ENCODE measurements around the gene SOX2. TPM values are rescaled to one million over a fixed set of nuclear protein-coding genes. Genes with fewer than 3 reads are reported as not detected.

Gene SOX2
- total RNA-seq, 1 donor from 2014 or later, result 1.4 TPM

GRCh38 chr3:181690769-181691168 lies 21.0 kb upstream of the SOX2 start:
- Mint-ChIP-seq H3K9me3 (ENCODE audit: unreplicated experiment) (no peaks in the 10 kb centered on the region), H3K27ac (ENCODE audit: unreplicated experiment) (no peak overlapping the region), H3K27me3 (ENCODE audit: unreplicated experiment) (peaks cover 3% of the 10 kb centered on the region), H3K4me1 (ENCODE audit: unreplicated experiment) (peaks cover 8% of the 10 kb centered on the region), H3K36me3 (ENCODE audit: low read depth, unreplicated experiment) (no peaks in the 10 kb centered on the region), H3K4me3 (ENCODE audit: unreplicated experiment) (no peak overlapping the region)
- no peak for DNase-seq (ENCODE audit: low spot score)
- TF ChIP-seq CTCF (IDR thresholded peaks at IDR 0.05; ENCODE audit: unreplicated experiment), result no peak

DNA sequence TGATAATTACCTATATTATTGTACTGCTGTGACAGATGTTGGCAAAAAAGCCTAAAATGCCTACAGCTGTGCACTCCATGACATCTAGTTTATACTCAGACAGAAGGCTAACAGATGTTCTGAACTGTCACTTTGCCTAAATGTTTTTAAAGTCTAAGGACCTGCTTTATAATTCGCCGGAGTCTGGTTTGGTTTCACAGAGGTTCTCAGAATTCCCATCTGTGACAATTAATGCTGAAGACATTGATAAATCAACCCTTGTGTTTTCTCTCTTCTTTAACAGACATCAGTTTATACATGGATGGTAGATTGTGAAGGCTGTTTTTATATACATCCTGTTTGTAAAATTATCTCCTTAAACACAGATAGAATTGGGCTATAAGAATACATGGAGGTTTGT lies 19.8 kb upstream of the SOX2 start:
- no peak for TF ChIP-seq CTCF (IDR thresholded peaks at IDR 0.05; ENCODE audit: unreplicated experiment)
- no peak for DNase-seq (ENCODE audit: low spot score)
- Mint-ChIP-seq H3K36me3 (ENCODE audit: low read depth, unreplicated experiment) (no peaks in the 10 kb centered on the region), H3K4me3 (ENCODE audit: unreplicated experiment) (no peak overlapping the region), H3K4me1 (ENCODE audit: unreplicated experiment) (peaks cover 15% of the 10 kb centered on the region), H3K27ac (ENCODE audit: unreplicated experiment) (no peak overlapping the region), H3K27me3 (ENCODE audit: unreplicated experiment) (peaks cover 3% of the 10 kb centered on the region), H3K9me3 (ENCODE audit: unreplicated experiment) (no peaks in the 10 kb centered on the region)

GRCh38 chr3:181692311-181693145 lies 19.2 kb upstream of the SOX2 start:
- TF ChIP-seq CTCF (IDR thresholded peaks at IDR 0.05; ENCODE audit: unreplicated experiment), result no peak
- Mint-ChIP-seq H3K4me1 (ENCODE audit: unreplicated experiment) (peaks cover 10% of the 10 kb centered on the region), H3K27me3 (ENCODE audit: unreplicated experiment) (peaks cover 5% of the 10 kb centered on the region), H3K4me3 (ENCODE audit: unreplicated experiment) (no peak overlapping the region), H3K9me3 (ENCODE audit: unreplicated experiment) (no peaks in the 10 kb centered on the region), H3K36me3 (ENCODE audit: low read depth, unreplicated experiment) (no peaks in the 10 kb centered on the region), H3K27ac (ENCODE audit: unreplicated experiment) (no peak overlapping the region)
- DNase-seq (ENCODE audit: low spot score), result no peak

GRCh38 chr3:181693280-181693679 lies 18.4 kb upstream of the SOX2 start:
- Mint-ChIP-seq H3K9me3 (ENCODE audit: unreplicated experiment) (no peaks in the 10 kb centered on the region), H3K4me3 (ENCODE audit: unreplicated experiment) (no peak overlapping the region), H3K36me3 (ENCODE audit: low read depth, unreplicated experiment) (no peaks in the 10 kb centered on the region), H3K4me1 (ENCODE audit: unreplicated experiment) (peaks cover 13% of the 10 kb centered on the region), H3K27me3 (ENCODE audit: unreplicated experiment) (peaks cover 6% of the 10 kb centered on the region), H3K27ac (ENCODE audit: unreplicated experiment) (no peak overlapping the region)
- no peak for TF ChIP-seq CTCF (IDR thresholded peaks at IDR 0.05; ENCODE audit: unreplicated experiment)
- DNase-seq (ENCODE audit: low spot score), result no peak
